BLaER1 treated with 17β-estradiol and CSF1 and Interleukin-3, amounts not matched to agents 10 nM and 100 nM (cell line): ENCODE results near the gene CFAP57.

Experiments used
- H3K27ac ChIP-seq, 11 experiments: shearing (Covaris generic); formaldehyde crosslinking; 2 replicates each; pipeline ENCODE4 v1.8.1; 2022
- H3K27me3 ChIP-seq, 11 experiments: shearing (Covaris generic); formaldehyde crosslinking; 2 replicates each; pipeline ENCODE4 v1.8.1; 2022
- H3K36me3 ChIP-seq, 11 experiments: shearing (Covaris generic); formaldehyde crosslinking; 2 replicates each; pipeline ENCODE4 v1.8.1; 2022
- H3K4me1 ChIP-seq, 10 experiments: shearing (Covaris generic); formaldehyde crosslinking; 2 replicates each; pipeline ENCODE4 v1.8.1; 2022
- H3K4me2 ChIP-seq, 11 experiments: shearing (Covaris generic); formaldehyde crosslinking; 2 replicates each; pipeline ENCODE4 v1.8.1; 2022
- H3K4me3 ChIP-seq, 10 experiments: shearing (Covaris generic); formaldehyde crosslinking; 2 replicates each; pipeline ENCODE4 v1.8.1; 2022
- H3K9ac ChIP-seq, 11 experiments: shearing (Covaris generic); formaldehyde crosslinking; 2 replicates each; pipeline ENCODE4 v1.8.1; 2022
- H3K9me3 ChIP-seq, 11 experiments: shearing (Covaris generic); formaldehyde crosslinking; replicated peaks in 1 of 11; 2 replicates each; pipeline ENCODE4 v1.8.1; 2022
- H4K20me1 ChIP-seq, 11 experiments: shearing (Covaris generic); formaldehyde crosslinking; 2 replicates each; pipeline ENCODE4 v1.8.1; 2022
- Cebpa-rat ChIP-seq, 11 experiments: shearing (Covaris generic); IDR thresholded peaks; 2 replicates each; pipeline ENCODE4 v1.8.1; 2022

The CFAP57 gene

GRCh38 chr1:43302721-43303470 lies 130.8 kb downstream of the CFAP57 start:
- Histone ChIP-seq H3K9me3 (no peaks in the 10 kb centered on the region), H3K36me3 (peaks cover 0 to 18% (median 0%) of the 10 kb centered on the region in 11 experiments; a peak in 2 of 22 replicates), H3K9ac (no peak overlapping the region; a peak in 1 of 22 replicates), H3K4me3 (no peak overlapping the region), H3K27ac (no peak overlapping the region), H3K4me2 (peak overlapping the region in 4 of 11 experiments; percentile 80 to 82 (median 80); a peak in 3 of 22 replicates), H4K20me1 (no peaks in the 10 kb centered on the region), H3K4me1 (peaks cover 11 to 51% (median 32%) of the 10 kb centered on the region in 10 experiments), H3K27me3 (no peaks in the 10 kb centered on the region)
- TF ChIP-seq Cebpa-rat (IDR thresholded peaks at IDR 0.05), result no peak

GRCh38 chr1:43303471-43304313 lies 131.6 kb downstream of the CFAP57 start:
- no peaks in the 10 kb centered on the region for H3K9me3 ChIP-seq
- H3K36me3 ChIP-seq, result peaks cover 0 to 18% (median 0%) of the 10 kb centered on the region in 11 experiments; a peak in 2 of 22 replicates
- peak overlapping the region in 5 of 11 experiments; percentile 3 to 28 (median 10); a peak in 3 of 22 replicates for H3K4me2 ChIP-seq
- H3K4me1 ChIP-seq, result peaks cover 11 to 51% (median 32%) of the 10 kb centered on the region in 10 experiments
- H3K27ac ChIP-seq, result no peak overlapping the region
- H3K4me3 ChIP-seq, result no peak overlapping the region
- no peaks in the 10 kb centered on the region for H4K20me1 ChIP-seq
- H3K27me3 ChIP-seq, result no peaks in the 10 kb centered on the region
- no peak for TF ChIP-seq Cebpa-rat (IDR thresholded peaks at IDR 0.05)
- no peak overlapping the region for H3K9ac ChIP-seq
